GM13977 (cell line): ENCODE data around the gene NTHL1.

Experiments
- DNase-seq: peaks from one replicate; pipeline ENCODE4 v3.0.0; 2012; ENCODE audit warnings: low spot score
- CTCF ChIP-seq: IDR thresholded peaks from 2 replicates; pipeline ENCODE4 v1.5.1; 2012; ENCODE audit warnings: mild to moderate bottlenecking, control low read depth; ENCODE audit not compliant: insufficient read depth; ENCODE audit errors: extremely low read depth, missing control alignments
- in situ Hi-C: fragments of 300-500 bp; cut with MboI; formaldehyde crosslinking; loops from one replicate; pipeline ENCODE4 v1.12.0; 2022; ENCODE audit warnings: low sequenced_read_pairs, low pct_unique_long_range_greater_than_20kb, mixed read lengths, inconsistent platforms; ENCODE audit not compliant: unreplicated experiment

NTHL1 gene

DNA sequence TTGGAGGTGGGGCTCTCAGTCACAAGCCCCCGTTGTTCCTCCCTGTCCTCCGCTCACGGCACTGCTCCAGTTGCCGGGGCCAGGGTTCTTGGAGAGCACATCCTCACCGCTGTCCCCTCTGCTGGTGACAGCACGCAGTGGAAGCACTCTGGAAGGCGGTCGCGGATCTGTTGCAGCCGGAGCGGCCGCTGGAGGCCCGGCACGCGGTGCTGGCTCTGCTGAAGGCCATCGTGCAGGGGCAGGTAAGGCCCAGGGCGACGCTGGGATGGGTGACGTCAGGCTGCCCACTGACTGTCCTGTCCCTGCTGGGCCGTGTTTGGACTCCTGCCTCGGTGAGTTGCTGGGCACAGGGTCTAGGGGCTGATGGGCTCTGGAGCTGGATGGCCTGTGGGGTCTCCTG is 5.6 kb upstream of the NTHL1 start:
- in situ Hi-C loops: no loop called here
- TF ChIP-seq CTCF: no peak
- no peak for DNase-seq

GRCh38 chr16:2048116-2048543 is 496 bp upstream of the NTHL1 start:
- TF ChIP-seq CTCF: no peak
- DNase-seq: no peak
- in situ Hi-C loops: no loop called here

DNA sequence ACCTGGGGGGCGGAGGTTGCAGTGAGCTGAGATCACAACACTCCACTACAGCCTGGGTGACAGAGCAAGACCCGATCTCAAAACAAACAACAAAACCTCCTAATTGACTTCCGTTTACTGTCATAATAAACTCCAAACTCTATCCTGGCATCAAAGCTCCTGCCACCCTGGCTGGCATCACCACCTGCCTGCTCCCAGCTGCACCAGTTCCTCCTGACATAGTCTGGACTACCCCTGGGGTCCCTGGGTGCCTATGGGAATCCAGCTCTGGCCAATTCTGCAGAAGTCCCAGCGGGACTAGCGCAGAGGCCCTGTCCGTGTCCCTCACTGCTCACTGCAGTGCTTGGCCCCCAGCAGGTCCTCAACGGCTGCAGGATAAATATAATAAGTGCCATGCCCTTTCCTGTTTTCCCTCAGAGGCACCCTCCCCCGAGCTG is 723 bp downstream of the NTHL1 start:
- in situ Hi-C loops: no loop called here
- no peak for TF ChIP-seq CTCF
- no peak for DNase-seq

GRCh38 chr16:2045965-2046892 is 1.4 kb downstream of the NTHL1 start:
- no peak for DNase-seq
- TF ChIP-seq CTCF: no peak
- in situ Hi-C loops: no loop called here

GRCh38 chr16:2044541-2044940 is 3.1 kb downstream of the NTHL1 start:
- DNase-seq: no peak
- no peak for TF ChIP-seq CTCF
- in situ Hi-C loops: no loop called here

GRCh38 chr16:2043667-2044451 is 3.8 kb downstream of the NTHL1 start:
- no peak for DNase-seq
- in situ Hi-C loops: no loop called here
- no peak for TF ChIP-seq CTCF
